OCI-LY7 (cell line): Measurements from ENCODE around the gene ZNF776. TPM values are rescaled to one million over a fixed set of nuclear protein-coding genes. Genes with fewer than 3 reads are reported as not detected.

Source experiments
- BruUV-seq: library from RNA; stranded (reverse); fragments of 400-500 nt; replicated peaks from 2 replicates; lab custom pipeline; 2021; lab: Mats Ljungman, UMichigan
- CTCF ChIA-PET: fragments of 300-600 bp; sonication (Branson Sonifier 250); formaldehyde crosslinking; loops from one replicate; lab custom pipeline; 2022; ENCODE audit warnings: antibody characterized with exemption; ENCODE audit not compliant: unreplicated experiment; lab: Charles Lee
- POLR2A ChIA-PET: fragments of 300-600 bp; sonication (Branson Sonifier 250); formaldehyde crosslinking; loops from one replicate; lab custom pipeline; 2022; ENCODE audit warnings: antibody characterized with exemption; lab: Charles Lee
- DNase-seq: peaks from one replicate; pipeline ENCODE4 v3.0.0-alpha.2; 2015; ENCODE audit warnings: low spot score
- H2AFZ ChIP-seq: fragments of 200-600 bp; sonication (generic), shearing (Covaris generic); 2 replicates; pipeline ENCODE4 v1.6.1; 2014; ENCODE audit warnings: mild to moderate bottlenecking, antibody characterized with exemption, low read length, moderate library complexity
- H3K27ac ChIP-seq: fragments of 200-600 bp; sonication (generic); 2 replicates; pipeline ENCODE4 v1.5.1; 2014; ENCODE audit warnings: mixed run types, low read depth, mild to moderate bottlenecking, moderate library complexity, low read length, inconsistent platforms; ENCODE audit not compliant: poor library complexity, severe bottlenecking
- H3K36me3 ChIP-seq: fragments of 200-600 bp; sonication (generic); 2 replicates; pipeline ENCODE4 v1.6.1; 2014; ENCODE audit warnings: mild to moderate bottlenecking, antibody characterized with exemption, low read length, moderate library complexity, mixed read lengths; ENCODE audit not compliant: insufficient read depth
- H3K4me1 ChIP-seq: fragments of 200-600 bp; sonication (generic); 2 replicates; pipeline ENCODE4 v1.5.1; 2014; ENCODE audit warnings: mild to moderate bottlenecking, low read length; ENCODE audit not compliant: insufficient read depth, poor library complexity, severe bottlenecking
- H3K4me2 ChIP-seq: fragments of 200-600 bp; sonication (generic); 2 replicates; pipeline ENCODE4 v1.6.1; 2014; ENCODE audit warnings: mild to moderate bottlenecking, low read length
- H3K4me3 ChIP-seq: fragments of 200-600 bp; sonication (generic); 2 replicates; pipeline ENCODE4 v1.5.1; 2014; ENCODE audit warnings: mild to moderate bottlenecking, low read depth, low read length; ENCODE audit not compliant: poor library complexity, severe bottlenecking
- H3K79me2 ChIP-seq: fragments of 200-600 bp; sonication (generic); 2 replicates; pipeline ENCODE4 v1.6.1; 2016; ENCODE audit warnings: low read depth, mild to moderate bottlenecking, low read length, moderate library complexity, mixed read lengths; ENCODE audit not compliant: insufficient read depth
- H3K9me2 ChIP-seq: fragments of 200-600 bp; sonication (generic); 2 replicates; pipeline ENCODE4 v1.6.1; 2016; ENCODE audit warnings: mild to moderate bottlenecking, low read length, mixed read lengths; ENCODE audit not compliant: insufficient read depth
- H3K9me3 ChIP-seq: fragments of 200-600 bp; sonication (generic); 2 replicates; pipeline ENCODE4 v1.6.1; 2014; ENCODE audit warnings: mild to moderate bottlenecking, mixed run types, low read length, mixed read lengths
- H4K20me1 ChIP-seq: fragments of 200-600 bp; sonication (generic); 2 replicates; pipeline ENCODE4 v1.6.1; 2014; ENCODE audit warnings: mild to moderate bottlenecking, antibody characterized with exemption, low read length, moderate library complexity, mixed read lengths; ENCODE audit not compliant: insufficient read depth
- CTCF ChIP-seq: fragments of 200-600 bp; sonication (generic); conservative IDR thresholded peaks from 2 replicates; pipeline ENCODE4 v1.5.1; 2014; ENCODE audit warnings: mild to moderate bottlenecking, antibody characterized with exemption, low read length, moderate library complexity, mixed read lengths
- EZH2phosphoT487 ChIP-seq: fragments of 200-600 bp; sonication (generic); IDR thresholded peaks from 2 replicates; pipeline ENCODE4 v1.6.1; 2018; ENCODE audit warnings: low read depth, borderline replicate concordance, mild to moderate bottlenecking, mixed run types, antibody characterized with exemption, low read length, moderate library complexity, mixed read lengths
- intact Hi-C: fragments of 100-400 bp; cut with micrococcal nuclease; formaldehyde crosslinking; loops from one replicate; pipeline ENCODE4 v1.10.0; 2022; ENCODE audit not compliant: unreplicated experiment
- total RNA-seq, 2 experiments: library from RNA; depleted of rRNA in 1 of 2; stranded (reverse); fragments of >200 nt in 1 of 2; shearing (Covaris generic) in 1 of 2; gene quantifications; 2 replicates each; pipeline ENCODE4 v1.2.3, GENCODE V29; 2014 to 2022

The ZNF776 gene
- total RNA-seq, 2 experiments from 2014 or later, result 19.6 to 36.0 TPM

GRCh38 chr19:57769345-57770131, 22.9 kb downstream of the ZNF776 start, which contains the start of gene ZNF586:
Gene ZNF586 (plus strand): TSS chr19:57769676. CDS start chr19:57769843, 167 bp downstream.
- Histone ChIP-seq H3K4me2 (peak within 1 kb of the TSS; percentile 79), H3K36me3 (peaks cover 29% of the 10 kb centered on the region), H3K9me3 (no peaks in the 10 kb centered on the region), H4K20me1 (no peaks in the 10 kb centered on the region), H3K79me2 (peaks cover 48% of the 10 kb centered on the region), H3K27ac (no peak within 1 kb of the TSS), H2AFZ (peak within 1 kb of the TSS; percentile 93), H3K4me3 (peak within 1 kb of the TSS; percentile 69), H3K9me2 (no peaks in the 10 kb centered on the region), H3K4me1 (peaks cover 26% of the 10 kb centered on the region)
- BruUV-seq, result no TSS peak
- DNase-seq, result peak; percentile 94
- CTCF ChIA-PET, result no interaction called here
- intact Hi-C loops, result no loop called here
- POLR2A ChIA-PET, result interaction anchor here (1.3 kb wide), 1 partner anchor 50 kb away, joined by 5 read pairs; no protein-coding TSS in a partner anchor
- TF ChIP-seq EZH2phosphoT487, result no peak
- TF ChIP-seq CTCF, result no peak

GRCh38 chr19:57771417-57771816, 24.8 kb downstream of the ZNF776 start:
- peaks cover 36% of the 10 kb centered on the region for H3K4me1 ChIP-seq
- CTCF ChIA-PET, result no interaction called here

More at GRCh38 chr19:57771417-57771816, 24.8 kb downstream of the ZNF776 start:
- DNase-seq, result no peak
- Histone ChIP-seq H3K27ac (no peak overlapping the region), H3K79me2 (peaks cover 67% of the 10 kb centered on the region), H3K9me3 (no peaks in the 10 kb centered on the region), H3K4me3 (no peak overlapping the region), H3K4me2 (peak overlapping the region; percentile 30; the same call in 1 of the 2 replicates), H2AFZ (no peak overlapping the region), H3K9me2 (no peaks in the 10 kb centered on the region), H3K36me3 (peaks cover 43% of the 10 kb centered on the region), H4K20me1 (no peaks in the 10 kb centered on the region)
- POLR2A ChIA-PET, result no interaction called here
- TF ChIP-seq CTCF (no peak), EZH2phosphoT487 (no peak)
- BruUV-seq, result no TSS peak
- intact Hi-C loops, result no loop called here
